HG02852 (cell line): Measurements from ENCODE around the gene A3GALT2.

Experiments used
- ATAC-seq: cut with Tn5 transposase; IDR thresholded peaks from one replicate; pipeline ENCODE4 v1.9.1; 2021; ENCODE audit warnings: mild to moderate bottlenecking, moderate library complexity; ENCODE audit not compliant: unreplicated experiment

The A3GALT2 gene

DNA sequence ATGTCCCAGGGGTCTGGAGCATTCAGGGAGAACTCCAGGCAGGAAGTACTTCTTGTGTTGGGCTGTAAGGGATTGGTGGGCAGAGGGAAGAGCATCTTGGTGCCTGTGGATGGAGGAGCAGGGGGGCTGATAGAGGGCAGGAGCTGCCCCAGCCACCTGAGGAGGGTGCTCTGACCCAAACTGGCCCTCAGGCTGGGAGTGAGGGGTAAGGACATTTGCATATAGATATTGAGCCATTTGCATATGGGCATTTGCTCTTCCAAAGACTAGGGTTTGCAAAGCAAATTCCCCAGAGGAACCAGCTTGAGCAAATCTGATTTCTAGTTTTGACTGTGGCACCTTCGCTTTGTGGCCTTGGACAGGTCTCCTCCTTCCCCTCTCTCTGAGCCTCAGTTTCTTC, 46.5 kb downstream of the A3GALT2 start:
- ATAC-seq, result no peak

DNA sequence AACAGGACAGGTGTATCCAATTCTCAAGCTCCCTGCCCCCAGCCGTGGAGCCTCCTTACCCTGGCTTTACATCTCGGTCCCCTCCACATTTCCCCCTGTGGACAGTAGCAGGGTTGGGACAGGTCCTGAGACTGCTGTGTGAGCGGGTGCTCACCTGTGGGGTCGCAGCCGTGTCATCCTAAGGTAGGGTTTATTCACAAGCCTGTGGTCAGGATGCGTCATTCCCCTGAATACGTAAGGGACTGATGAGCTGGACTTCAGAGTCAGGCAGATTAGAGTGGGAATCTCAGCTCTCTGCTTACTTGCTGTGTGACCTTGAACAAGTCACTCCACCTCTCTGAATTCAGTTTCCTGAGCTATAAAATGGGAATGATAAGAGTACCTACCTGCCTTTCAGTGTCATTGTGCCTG, 46.9 kb downstream of the A3GALT2 start:
- no peak for ATAC-seq

DNA sequence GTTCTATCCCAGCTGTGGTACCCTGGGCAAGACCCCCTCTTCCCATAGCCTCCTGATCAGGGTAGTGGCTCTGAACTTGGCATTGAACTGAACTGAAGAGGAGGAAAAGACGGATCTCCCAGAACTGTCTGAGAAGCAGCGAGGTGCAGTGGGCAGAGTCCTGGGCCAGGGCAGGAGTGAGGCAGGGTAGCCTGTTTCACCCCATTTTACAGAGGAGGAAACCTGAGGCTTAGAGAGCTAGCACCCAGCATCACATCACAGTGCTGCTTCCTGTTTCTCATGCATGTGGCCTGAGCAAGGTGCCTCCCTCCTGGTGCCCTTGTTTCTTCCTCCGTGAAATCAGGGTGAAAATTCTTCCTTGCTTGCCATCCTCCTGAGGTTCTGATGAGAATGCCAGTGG, 47.5 kb downstream of the A3GALT2 start:
- no peak for ATAC-seq

DNA sequence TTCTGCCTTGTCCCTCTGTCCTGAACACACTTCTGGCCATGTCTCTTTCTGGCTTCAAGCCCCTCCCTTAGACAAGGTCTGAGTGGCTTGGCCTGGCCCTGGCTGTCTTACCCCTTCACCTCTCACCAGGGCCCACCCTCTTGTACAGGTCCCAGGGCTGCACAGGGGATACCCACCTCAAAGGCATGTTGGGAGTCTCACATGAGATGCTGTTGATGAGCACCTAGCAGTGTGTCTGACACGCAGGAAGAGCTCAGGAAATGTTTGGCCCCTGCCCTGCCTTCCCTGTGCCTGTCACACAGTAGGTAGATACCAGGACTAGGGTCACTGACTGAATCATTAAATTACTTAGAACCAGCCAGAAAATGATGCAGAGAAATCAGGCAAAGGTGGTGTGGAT, 48.0 kb downstream of the A3GALT2 start:
- no peak for ATAC-seq

DNA sequence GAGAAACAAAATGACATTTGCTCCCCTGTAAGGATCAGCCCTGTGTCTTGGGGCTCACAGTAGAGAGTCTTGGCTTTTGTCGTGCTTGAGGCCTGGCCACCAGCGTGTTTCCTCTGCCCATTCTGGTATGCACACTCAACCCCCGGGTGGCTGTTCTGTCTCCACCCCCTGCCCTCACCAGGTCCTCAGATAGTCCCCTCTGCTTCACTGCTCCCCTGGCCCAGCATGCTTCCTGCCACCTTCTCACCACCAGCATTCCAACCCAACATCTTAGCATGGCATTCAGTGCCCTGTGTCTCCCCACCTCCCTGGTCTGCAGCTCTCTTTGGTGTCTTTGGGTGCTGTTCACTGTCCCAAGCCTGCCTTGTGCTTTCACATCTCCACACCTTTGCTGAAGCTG, 48.4 kb downstream of the A3GALT2 start:
- no peak for ATAC-seq

DNA sequence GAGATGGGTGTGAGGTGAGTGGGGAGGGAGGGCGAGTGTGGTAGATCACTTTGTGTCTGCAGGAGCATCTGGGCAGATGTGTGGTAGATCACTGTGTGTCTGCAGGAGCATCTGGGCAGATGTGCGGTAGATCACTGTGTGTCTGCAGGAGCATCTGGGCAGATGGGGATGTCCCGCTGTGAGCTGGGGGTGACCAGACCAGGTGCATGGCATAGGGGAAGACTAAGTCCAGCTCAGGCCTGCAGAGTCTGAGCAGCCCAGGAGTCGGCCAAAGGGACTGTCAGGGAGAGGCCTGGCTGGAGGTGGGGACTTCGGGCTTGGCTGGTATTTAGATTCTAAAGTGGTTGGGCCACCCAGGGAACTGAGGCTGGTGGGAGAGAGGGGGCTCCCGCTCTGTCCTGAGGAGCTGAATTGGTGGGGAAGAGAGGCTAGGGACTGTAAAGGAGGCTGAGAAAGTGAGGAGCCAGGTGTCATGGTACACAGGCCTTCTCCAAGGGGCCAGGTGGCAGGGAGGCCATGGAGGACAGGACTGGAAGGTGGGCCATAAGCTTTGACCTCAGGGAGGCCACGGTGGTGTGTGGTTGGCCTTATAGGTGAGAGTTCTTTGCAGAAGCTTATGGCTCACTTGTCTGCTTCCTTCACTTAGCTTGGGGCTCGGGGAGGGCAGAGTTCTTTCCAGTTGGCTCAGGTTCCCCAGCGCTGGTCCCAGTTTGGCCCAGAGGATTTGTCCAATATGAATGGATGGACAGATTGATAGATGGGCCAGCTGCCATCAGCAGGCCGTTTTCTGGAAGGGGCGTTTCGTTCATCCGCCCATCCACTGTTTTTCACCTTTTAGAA, 49.0 kb downstream of the A3GALT2 start:
- ATAC-seq, result no peak

DNA sequence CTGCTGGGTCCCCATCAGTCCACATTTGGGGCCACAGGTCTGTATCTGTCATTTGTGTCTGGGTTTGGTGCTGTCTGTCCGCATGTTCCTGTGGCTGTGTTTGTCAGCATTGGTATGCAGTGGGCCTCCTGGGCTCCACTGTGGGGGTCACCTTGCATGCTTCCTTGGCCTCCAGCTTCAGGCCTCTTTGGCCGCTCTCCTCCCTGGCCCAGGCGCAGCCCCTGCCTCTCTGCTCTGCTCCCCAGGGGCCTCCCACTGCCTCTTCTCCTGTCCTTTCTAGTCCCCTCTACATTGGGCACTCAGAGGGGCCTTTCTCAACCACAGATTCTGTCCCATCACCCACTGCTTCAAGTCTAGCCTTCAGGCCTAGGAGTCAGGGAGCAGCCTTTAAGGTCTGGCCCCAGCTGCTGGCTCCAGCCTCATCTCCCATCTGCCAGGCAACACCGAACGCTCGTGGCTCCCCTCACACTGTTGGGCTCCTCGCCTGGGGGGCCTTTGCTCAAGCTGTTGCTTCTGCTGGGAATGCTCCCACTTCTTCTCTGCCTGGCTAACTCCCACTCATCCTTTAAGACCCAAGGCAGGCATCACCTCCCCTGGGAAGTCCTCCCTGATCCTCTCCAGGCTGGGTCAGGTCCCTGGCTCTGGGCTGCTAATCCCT, 50.0 kb downstream of the A3GALT2 start:
- ATAC-seq, result no peak

DNA sequence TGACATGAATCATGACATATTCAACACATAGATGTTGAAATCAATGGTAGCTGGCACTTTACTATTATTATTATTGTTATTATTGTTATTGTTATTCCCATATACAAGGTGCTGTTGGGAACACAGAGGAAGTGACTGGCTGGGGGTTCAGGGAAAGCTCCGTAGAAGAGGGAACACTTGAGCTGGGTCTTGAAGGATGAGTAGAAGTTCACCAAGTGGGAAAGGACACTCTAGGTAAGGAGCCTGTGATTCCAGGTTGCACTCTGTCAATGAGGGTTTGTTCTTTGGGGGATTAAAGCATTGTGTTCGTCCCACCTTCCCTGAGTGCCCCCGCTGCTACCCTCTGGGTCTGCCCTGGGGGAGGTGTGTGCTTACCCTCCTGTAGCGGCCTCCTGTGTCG, 50.5 kb downstream of the A3GALT2 start:
- ATAC-seq, result no peak

DNA sequence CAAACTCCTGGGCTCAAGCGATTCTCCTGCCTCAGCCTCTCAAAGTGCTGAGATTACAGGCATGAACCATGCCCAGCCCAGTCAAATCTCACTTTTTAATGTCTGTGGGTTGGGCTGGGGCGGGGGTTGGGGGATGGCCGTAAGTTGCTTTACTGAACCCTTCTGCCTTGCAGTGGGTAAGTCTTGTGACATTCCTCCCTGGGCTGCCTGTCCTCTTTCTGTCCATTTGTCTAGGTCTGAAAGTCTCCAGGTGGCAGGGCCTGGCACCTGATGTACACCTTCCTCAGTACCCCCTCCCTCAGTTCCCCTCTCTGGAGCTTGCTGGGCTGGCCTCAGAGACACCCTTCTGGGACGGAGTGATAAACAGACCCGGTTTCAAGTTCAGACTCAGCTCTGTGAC, 51.3 kb downstream of the A3GALT2 start:
- no peak for ATAC-seq

DNA sequence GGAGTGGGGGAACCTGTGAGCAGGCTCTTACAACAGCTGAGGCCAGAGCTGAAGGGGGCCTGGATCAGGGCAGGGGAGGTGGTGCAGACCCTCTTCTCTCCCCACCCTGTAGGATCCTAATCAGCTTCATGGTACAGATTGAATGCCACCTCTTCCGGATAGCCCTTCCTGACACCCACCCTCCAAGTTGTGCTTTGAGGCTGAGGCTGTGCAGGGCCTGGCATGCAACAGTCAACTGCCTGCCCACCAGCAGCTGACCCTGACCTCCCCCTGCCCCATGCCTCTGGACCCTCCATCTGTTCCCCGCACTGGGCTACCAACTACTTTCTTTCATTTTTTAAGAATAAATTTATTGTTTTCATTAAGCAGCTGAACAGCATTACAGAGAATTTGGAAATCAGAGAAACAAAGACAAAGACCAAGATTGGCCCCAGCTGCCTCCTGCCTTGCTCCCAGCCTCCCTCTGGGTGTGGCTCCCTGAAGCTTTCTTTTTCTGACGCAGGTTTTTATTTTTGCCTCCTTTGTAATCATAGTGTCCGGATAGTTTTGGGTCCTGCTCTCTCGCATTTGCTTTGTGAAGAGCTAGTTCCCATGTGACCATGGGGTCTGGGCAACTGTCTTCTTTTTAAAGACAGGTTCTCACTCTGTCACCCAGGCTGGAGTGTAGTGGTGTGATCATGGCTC, 51.8 kb downstream of the A3GALT2 start:
- no peak for ATAC-seq

DNA sequence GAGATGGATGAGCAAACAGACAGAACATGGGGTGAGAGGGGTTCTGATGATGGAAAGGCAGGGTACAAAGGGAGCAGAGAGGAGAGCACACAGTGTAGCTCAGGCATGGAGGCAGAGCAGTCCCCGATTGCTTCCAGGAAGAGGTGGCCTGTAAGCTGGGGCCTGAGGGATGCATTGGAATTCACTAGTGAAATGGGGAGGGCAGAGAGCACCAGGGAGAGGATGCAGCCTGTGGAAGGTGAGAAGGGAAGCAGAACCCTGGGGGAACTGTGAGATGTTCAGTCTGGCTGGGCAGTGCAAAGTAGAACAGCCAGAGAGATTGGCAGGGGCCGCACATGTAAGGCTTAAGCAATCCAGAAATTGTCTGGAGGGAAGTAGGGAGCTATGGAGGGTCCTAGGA, 52.4 kb downstream of the A3GALT2 start:
- no peak for ATAC-seq

DNA sequence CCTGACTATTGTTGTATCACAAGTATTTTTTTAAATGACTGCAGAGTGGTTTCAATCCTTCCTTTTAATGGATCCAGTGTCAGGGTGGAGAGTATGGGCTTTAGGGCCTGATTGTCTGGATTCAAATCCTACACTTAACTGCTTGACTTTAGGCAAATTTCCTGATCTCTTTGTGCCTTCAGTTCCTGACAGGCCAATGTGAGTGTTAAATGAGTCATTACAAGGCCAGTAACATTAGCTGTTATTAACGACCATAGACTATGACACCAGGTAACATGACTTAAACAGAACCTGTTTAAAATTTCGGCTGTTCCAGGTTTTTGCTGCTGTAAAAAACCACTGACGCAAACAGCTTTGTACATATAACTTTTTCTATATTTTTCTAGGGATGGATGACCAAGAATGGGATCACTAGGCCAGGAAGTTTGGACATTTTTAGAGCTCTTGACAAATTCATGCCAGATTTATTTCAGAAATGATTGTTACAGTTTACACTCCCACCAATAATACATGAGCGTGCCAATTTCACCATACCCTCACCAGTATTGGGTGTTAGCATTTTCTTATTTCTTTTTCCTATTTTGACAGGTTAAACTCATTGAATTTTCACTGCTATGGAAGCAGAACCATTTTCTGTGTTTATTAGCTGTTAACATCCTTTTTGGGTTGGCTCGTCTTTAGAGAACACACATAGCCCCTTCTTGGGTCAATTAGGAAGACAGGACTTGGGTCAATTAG, 53.3 kb downstream of the A3GALT2 start:
- no peak for ATAC-seq

DNA sequence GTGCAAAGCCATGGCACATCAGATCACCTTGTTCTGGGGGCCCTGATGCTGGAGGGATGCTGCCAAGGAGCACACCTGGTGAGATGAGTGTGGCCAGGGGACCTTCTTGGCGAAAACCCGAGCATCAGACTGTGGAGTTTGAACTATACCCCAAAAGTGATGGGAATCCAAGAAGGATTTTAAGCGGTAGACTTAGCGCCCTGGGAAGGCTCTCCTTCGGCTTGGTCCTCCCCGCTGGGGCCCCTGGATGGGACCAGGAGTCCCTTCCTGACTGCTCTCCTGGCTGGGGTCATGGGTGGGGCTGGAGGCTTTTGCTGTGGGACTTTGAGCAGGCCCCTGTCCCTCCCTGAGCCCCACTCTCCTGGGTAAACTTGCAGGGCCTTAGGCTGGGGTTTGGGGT, 54.1 kb downstream of the A3GALT2 start:
- ATAC-seq, result no peak

DNA sequence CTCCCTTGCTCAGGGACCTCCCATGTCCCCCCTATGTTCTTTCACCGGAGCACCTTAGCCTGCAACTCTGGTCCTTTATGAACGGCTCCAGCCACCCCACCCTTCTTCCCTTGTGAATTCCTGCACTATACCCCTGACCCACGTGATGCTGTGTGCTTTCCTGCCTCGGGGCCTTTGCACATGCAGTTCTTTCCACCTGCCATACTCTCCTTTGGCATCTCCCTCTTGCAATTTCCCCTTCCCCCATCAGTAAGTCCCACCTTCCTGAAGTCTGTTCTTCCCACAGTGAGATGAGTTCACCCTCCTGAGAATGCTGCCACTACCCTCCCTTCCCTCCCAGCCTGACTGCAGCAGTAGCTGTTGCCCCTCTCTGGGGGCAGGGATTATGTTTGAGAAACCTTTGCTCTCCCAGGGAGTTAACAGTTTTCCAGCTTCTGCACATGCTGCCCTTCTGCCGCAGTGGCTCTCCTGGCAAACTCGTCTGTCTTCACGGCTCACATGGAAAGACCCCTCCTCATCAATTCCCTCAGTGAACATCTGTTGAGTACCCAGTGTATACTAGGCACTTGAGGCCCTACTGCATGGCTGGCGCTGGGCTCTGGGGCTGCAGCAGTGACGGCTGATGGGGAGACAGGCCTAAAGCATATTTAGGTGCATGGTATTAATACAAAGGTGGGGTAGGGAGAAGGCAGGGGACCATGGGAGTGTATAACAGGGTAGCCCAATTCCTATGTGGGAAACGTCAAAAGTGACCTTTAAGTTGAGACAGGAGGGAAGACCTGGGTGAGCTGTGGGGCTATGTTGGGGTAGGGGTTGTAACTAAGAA, 54.9 kb downstream of the A3GALT2 start:
- no peak for ATAC-seq

DNA sequence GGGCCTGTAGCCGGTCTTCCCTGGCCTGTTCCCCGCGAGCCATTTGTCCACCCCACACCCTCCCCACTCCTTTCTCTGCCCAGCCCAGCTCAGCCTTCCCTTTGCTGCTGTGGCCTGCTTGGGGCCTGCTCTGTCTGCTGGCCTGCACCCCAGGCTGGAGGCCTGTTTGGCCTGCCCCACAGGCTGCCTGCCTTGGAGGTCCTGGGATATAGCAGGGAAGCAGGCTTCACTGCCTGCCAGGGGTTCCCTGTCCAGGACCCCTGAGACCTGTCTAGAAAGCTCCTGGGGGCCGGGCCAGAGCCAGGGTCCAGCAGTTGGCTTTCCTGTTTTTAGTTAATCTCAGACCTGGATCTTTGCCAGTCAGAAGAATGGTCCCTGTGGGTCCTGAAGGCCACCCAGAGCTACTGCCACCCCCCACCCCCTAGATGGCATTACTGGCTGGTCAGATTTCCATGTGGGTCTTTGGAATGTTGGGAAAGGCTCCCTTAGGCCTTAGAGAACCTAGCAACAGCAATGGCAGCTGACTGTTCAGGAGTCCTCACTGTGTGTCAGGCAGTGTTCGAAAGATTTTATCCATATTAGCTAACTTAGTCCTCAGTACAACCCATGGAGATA, 56.9 kb downstream of the A3GALT2 start:
- ATAC-seq, result no peak

DNA sequence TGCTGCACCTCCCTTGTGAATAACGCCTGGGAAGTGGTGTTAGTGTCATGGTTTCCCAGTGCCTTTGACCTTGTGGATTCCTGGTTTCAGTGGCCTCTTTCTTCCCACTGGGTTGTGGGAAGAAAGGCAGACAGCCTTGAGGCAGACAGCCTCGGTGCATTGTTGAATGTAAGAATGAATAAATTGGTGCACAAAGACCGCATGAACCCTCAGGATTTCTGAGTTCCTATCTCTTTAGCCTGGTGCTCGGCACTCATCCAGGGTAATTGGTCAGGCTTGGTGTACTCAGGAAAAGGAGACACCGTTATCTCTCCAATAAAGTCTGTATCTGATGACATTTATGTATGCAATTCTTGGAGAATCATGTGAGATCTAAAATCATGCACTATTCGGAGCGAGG, 59.6 kb downstream of the A3GALT2 start:
- ATAC-seq, result no peak

DNA sequence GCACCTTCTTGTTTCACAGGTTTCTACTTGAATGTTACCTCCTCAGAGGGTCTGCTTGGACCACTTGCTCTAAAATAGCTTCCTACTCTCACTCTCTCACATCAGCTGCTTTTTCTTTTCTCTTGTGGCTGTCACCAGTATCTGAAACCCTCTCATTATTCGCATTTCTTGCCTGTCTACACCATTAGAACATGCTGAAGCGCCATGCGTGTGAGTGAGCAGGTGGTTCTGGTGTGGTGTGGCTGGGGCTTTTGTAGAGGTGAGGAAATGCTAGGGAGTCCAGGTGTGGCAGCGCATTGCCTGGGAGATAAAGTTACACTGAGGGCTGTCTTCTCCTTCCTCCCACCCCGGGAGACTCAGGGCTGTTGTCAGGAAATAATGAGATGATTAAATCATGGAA, 60.5 kb downstream of the A3GALT2 start:
- no peak for ATAC-seq

DNA sequence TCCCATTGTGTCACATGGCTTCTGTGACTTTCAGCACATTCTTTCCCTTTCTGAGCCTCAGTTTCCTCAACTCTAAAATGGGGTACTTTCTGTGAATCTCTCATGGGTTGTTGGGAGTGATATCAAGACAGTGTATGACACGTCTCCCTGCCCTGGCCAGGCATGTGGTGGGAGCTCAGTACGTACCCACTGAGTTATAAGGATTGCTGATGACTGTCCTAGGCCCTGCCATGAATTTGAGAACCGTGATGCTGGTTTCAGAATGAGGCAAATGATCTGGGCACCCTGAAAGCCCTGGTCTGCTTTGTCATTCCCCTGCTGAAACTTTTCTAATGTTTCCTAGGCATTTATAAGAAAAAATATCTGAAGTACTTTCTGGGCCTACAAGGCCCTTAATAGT, 61.0 kb downstream of the A3GALT2 start:
- ATAC-seq, result no peak

DNA sequence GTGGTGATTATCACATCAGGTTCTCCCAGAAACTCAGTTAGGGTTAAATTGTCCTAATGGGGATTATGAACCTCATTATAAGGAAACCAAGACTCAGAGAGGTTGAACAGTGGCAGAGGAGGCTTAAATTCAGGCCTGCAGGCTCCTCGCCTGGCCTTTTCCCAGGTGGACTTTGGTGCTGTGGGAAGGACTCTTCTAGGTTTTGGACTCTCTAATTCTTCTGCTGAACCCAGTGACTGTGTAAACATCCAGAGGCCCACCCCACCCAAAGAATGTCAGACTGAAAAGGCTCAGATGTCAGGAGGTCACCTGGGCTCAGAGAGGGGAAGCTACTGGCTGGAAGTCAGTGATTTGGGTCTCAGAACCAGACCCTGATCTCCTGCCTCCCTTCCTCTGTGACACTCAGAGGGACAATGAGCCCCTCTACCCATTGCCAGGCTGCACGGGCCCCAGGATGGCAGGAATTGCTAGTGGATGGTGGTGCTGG, 62.1 kb downstream of the A3GALT2 start:
- no peak for ATAC-seq
